Measurements from ENCODE around the gene NTM. TPM values are rescaled to one million over a fixed set of nuclear protein-coding genes. Genes with fewer than 3 reads are reported as not detected.

Gene NTM
- total and polyA plus RNA-seq, 7 donors: 0.07 to 1.1 (median 0.22) TPM; not detected in 2

GRCh38 chr11:131868629-131869507 is 498.5 kb downstream of the NTM start:
- intact Hi-C loops (cut with DNase I): loop anchor here in 1 of 2 donors (10.0 kb wide), 1 partner anchor 256 kb away; no protein-coding TSS in a partner anchor
- Histone ChIP-seq H3K4me3 (no peak overlapping the region), H3K4me1 (no peaks in the 10 kb centered on the region), H3K36me3 (ENCODE audit: insufficient read depth in 1 of 2, low read depth in 1 of 2) (no peaks in the 10 kb centered on the region), H3K9me3 (no peaks in the 10 kb centered on the region), H3K27me3 (ENCODE audit: insufficient read depth in 3 of 3, low read length in 2 of 3) (no peaks in the 10 kb centered on the region), H3K27ac (no peak overlapping the region)
- no peak for TF ChIP-seq CTCF (IDR thresholded peaks at IDR 0.05)
- ATAC-seq (no peak), DNase-seq (no peak)
- WGBS, 3 donors: 79 to 80% (median 80%) methylated on average over 18 of the region's 18 CpGs

- Histone ChIP-seq H3K36me3 (ENCODE audit: insufficient read depth in 1 of 2, low read depth in 1 of 2) (no peaks in the 10 kb centered on the region), H3K4me1 (no peaks in the 10 kb centered on the region), H3K9me3 (no peaks in the 10 kb centered on the region), H3K4me3 (no peak overlapping the region), H3K27me3 (ENCODE audit: insufficient read depth in 3 of 3, low read length in 2 of 3) (no peaks in the 10 kb centered on the region), H3K27ac (no peak overlapping the region)
- no peak for DNase-seq
- intact Hi-C loops (cut with DNase I): no loop called here
- ATAC-seq: no peak
- no peak for TF ChIP-seq CTCF (IDR thresholded peaks at IDR 0.05)
- WGBS, 3 donors: 80 to 94% (median 85%) methylated on average over 2 of the region's 2 CpGs
Measured at GRCh38 chr11:131870305-131870704, 499.9 kb downstream of the NTM start.

GRCh38 chr11:131871006-131871405 is 500.6 kb downstream of the NTM start:
- no peaks in the 10 kb centered on the region for H3K4me1 ChIP-seq
- ATAC-seq (no peak), DNase-seq (no peak)
- TF ChIP-seq CTCF (IDR thresholded peaks at IDR 0.05): no peak
- no peaks in the 10 kb centered on the region for H3K9me3 ChIP-seq
- WGBS, 3 donors: 62 to 84% (median 67%) methylated on average over 2 of the region's 2 CpGs
- no peak overlapping the region for H3K27ac ChIP-seq
- no peaks in the 10 kb centered on the region for H3K27me3 ChIP-seq (ENCODE audit: insufficient read depth in 3 of 3, low read length in 2 of 3)
- no peaks in the 10 kb centered on the region for H3K36me3 ChIP-seq (ENCODE audit: insufficient read depth in 1 of 2, low read depth in 1 of 2)
- intact Hi-C loops (cut with DNase I): no loop called here
- H3K4me3 ChIP-seq: no peak overlapping the region

GRCh38 chr11:131874070-131874469 is 503.7 kb downstream of the NTM start:
- H3K4me1 ChIP-seq: no peaks in the 10 kb centered on the region
- no peak for DNase-seq
- no peak for TF ChIP-seq CTCF (IDR thresholded peaks at IDR 0.05)
- no peak overlapping the region for H3K4me3 ChIP-seq
- no peak for ATAC-seq
- H3K27ac ChIP-seq: no peak overlapping the region
- H3K36me3 ChIP-seq (ENCODE audit: insufficient read depth in 1 of 2, low read depth in 1 of 2): no peaks in the 10 kb centered on the region
- H3K9me3 ChIP-seq: no peaks in the 10 kb centered on the region
- intact Hi-C loops (cut with DNase I): no loop called here
- H3K27me3 ChIP-seq (ENCODE audit: insufficient read depth in 3 of 3, low read length in 2 of 3): no peaks in the 10 kb centered on the region

Data from psoas muscle (tissue), 8 donors.